ENCODE data around the gene SLC39A1.

- TF ChIP-seq EZH2 (IDR thresholded peaks at IDR 0.05) (no peak), FOXP2 (optimal IDR thresholded peaks at IDR 0.05; ENCODE audit: control extremely low read depth, extremely low read length, insufficient read depth) (no peak)
These were observed 5.6 kb downstream of the SLC39A1 start for GRCh38 chr1:153957744-153958110.

All from SK-N-MC (cell line).